ENCODE results near the gene MMS22L.

MMS22L gene

DNA sequence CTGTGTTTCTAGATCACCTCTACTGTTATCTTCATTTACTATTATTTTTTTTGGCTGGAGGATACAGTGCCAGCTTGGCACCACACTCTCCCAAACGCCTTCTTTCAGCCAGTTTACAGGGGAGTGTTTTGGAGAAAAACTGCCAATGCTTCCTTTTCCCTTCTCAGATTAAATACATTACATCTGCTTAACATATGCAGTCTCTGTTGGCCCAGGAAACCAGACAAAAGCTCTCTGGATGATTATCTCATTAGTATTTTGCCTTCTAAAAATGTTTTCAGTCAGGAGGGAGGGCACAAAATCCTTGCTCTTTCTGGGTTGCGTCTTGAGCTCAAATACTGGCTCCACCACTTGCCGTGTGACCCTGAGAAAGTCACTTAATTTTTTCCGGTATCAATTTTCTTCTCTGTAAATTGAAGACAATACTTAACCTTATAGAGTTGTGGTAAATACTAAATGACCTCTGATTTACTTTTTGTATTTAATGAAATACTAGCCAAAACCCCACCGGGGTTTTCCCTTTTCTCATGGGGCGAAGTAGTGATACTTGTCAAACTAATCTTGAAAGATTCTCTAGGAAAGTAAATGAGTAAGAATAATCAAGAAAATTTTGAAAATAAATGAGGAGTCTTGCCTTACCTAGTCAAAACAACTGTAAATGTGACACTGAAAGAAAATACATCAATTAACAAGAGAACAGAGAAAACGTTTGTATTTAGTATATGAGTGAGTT, 146.2 kb downstream of the MMS22L start:
- no peak for DNase-seq

DNA sequence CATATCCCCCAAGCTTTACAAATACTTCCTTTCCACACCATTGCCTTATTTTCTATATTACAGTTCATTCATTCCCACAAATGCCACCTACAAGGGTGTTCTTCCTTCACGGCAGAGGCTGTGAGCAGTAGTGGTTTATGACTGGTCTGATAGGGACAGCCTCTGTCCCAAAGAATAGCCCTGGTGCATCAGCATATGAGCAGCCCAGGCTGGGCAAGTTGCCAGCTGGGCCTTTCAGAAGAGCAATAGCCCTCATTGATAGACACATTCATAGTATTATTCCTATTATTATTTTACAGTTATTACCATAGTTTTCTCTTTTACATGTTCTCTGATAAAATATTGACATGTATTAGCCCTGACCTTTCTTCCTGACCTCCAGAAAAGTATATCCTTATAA, 149.9 kb downstream of the MMS22L start:
- DNase-seq: peak in 8 of 14 donors; percentile 3 to 46 (median 19)

DNA sequence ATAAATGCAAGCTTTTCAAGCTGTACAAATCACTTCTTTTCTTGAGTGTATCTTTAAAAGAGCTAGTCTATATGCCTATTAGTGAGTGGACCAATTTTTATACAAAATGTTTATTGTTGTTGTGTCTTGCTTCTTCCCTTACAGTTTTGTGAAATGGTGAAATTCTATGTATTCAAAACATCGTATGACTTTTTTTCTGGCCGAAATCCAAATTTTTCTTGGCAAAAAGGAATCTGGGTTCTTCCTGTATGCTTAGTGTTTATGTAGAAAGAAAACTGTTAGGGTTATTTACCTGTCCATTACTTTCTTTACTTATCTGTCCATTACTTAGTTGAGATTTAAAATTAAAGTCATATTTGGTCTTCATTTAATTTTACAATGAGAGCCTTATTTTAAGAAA, 153.9 kb downstream of the MMS22L start:
- DNase-seq: no peak

DNA sequence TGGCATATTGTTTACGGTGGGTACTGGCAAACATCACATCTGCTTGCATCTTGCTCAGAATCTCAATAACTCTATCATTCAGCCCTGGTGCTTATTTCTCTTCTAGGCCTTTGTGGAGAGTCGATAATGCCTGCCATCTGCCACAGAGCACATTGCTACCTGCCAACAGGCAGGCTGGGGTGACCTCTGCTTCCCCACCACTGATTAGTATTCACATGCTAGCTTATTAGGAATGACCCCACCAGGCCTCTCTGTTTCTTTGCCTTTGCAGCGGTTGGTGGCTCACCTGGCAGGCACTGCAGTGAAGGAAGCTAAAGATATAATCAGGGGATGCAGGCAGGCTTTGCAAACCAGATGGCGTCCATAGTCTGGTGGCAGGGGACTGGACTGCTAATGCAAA, 154.5 kb downstream of the MMS22L start:
- DNase-seq: no peak

DNA sequence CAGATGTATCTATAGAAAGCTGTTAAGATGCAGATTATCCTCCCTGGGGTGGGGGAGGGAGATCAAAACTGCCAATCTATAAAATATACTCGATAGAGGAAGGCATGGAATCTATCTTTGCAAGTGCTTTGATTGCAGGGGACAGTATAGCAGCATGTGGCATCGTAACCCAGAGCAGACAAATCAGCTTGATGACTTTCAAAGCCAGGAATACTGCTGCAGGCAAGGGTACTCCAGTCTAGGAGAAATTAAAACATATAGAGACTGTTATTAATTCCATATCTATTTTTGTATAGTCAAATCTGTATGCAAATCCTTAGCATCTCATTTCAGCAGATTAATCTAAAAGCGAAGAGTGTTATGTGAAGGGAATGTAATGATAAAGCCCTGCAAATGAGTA, 159.4 kb downstream of the MMS22L start:
- no peak for DNase-seq

DNA sequence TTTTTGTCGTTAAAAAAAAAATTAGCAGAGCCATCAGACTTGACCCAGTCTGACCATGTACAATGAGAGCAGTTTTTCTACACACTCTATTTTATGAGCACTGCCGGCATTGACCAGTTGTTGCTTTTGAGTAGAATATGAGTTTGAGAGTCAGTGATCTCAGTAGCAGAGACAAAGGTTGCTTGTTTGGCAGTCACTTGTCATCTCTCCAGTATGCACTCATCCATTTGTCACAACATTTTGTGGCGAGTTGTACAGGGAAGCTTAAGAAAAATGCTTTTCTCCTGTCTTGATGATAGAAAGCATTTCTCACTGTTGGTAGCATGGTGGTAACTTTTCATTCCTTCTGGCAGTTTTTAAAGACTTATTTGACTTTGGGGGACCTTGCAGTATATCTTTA, 159.9 kb downstream of the MMS22L start:
- no peak for DNase-seq

DNA sequence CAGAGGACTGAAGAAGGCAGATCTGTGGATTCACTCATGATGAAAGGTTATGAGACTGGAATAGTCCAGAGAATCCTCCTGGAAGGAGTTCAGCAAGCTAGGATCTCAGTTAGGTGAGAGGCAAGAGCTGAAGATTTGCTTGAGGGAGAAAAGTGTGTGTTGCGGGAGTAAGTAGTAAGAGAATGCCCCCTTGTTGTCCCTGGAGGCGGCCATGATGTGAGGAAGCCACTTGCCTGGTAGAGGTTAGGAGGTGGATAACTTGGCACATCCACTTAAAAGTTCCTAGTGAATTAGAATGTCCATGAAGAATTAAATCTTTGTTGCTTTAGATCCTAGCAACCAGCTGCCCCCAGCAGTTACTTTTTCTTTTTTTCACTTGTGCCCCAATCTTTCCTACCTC, 162.5 kb downstream of the MMS22L start:
- DNase-seq: no peak

DNA sequence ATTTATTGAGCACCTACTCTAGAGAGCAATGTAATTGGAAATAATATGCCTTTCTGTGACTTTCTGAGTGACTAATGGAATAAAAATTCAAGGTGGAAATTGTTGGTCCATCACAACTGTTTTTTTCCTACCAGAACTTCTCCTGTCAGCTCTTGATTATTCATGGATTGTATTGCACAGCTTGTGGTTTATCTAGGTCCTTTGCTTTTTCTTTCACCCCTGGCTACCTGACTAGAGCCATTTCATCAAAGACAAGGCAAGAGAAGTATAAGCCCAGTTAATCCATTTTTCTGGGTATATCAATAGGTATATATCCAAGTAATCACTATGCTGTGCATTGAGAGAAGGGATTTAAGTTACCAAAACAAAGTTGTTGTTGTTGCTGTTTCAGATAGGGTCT, 168.4 kb downstream of the MMS22L start:
- DNase-seq: no peak

DNA sequence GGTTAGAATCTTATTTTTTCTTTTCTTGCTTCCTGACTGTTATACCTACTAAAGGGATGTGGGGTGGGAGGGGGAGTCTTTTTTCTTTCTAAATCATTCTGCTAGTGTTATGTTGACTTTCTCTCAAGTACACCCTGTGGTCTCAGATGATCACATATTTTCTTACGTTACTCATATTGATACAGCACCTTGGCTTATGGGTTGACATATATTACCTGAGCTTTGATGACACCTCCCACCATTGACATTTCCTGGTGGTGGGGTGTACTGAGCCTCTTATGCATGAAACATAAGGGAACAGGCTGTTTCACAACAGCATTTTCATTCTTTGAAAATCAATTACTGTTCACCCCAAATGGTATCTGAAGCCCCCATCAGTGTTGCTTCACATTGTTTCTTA, 169.8 kb downstream of the MMS22L start:
- no peak for DNase-seq

DNA sequence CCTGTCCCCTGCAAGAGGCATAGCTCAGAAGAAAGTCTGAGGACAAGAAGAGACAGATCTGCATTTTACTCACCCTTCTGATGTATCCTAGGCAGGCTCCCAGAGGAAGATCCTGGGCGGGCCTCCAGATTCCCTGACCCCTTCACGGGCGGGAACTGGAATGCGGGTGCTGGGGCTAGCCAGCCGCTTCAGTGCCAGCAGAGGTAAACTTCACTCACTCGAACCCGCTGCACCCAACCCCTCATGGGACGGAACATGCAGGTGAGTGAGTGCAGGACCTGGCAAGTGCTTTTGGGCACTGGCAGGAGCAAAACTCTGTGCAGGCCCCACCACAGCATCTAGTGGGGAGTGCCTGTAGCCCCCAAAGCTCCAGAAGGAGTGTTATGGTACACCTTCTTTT, 171.8 kb downstream of the MMS22L start:
- no peak for DNase-seq

DNA sequence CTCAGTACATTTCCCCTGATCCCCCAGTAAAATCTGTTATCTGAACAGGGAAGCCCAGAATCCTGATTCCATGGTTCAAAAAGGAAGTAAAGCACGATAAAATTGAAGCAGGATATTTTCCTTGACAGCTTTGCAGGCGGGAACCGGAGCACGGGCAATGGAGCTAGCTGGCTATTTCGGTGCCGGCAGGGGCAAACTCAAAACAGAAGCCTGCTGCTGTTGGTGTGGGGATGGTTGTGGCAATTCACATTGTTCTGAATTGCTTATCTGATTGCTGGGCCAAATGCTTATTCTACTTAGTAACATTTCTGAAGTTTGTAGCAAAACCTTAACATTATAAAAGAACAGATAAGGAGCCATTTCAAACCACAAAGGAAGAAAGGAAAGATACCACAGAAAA, 172.4 kb downstream of the MMS22L start:
- DNase-seq: no peak

DNA sequence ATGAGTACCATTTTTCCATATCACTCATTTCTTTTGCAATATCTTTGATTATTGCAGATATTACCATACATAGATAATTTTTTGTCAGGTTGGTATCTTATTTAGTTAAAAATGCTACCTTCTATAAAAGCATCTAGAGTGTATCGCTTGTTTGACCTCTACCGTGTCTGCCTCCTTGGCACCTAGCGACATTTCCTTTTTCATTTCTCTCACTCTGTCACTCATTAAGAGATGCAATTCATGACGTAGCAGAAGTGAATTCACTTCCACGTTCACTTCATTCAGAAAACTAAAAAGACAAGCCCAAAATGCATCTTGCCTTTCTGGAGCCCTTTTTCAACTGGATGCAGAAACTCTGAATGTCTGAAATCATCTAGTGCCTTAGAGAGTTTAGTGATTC, 172.9 kb downstream of the MMS22L start:
- no peak for DNase-seq

DNA sequence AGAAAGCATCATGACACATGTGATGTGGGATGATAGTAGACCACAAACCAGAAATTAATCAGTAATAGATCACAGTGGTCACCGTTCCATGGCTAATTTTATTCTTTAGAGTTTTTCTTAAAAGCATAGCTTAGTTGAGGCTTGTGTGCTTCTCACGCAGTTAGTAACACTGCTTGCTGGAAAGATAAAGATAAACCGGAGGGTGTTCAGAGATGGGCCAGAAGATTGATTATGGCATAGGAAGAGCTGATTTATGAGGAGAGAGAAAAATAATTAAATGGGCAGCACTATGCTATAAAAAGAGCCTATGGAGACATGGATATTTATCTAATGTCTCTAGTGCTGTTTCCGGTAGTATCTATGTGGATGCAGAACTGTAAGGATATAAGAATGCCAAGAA, 173.6 kb downstream of the MMS22L start:
- no peak for DNase-seq

DNA sequence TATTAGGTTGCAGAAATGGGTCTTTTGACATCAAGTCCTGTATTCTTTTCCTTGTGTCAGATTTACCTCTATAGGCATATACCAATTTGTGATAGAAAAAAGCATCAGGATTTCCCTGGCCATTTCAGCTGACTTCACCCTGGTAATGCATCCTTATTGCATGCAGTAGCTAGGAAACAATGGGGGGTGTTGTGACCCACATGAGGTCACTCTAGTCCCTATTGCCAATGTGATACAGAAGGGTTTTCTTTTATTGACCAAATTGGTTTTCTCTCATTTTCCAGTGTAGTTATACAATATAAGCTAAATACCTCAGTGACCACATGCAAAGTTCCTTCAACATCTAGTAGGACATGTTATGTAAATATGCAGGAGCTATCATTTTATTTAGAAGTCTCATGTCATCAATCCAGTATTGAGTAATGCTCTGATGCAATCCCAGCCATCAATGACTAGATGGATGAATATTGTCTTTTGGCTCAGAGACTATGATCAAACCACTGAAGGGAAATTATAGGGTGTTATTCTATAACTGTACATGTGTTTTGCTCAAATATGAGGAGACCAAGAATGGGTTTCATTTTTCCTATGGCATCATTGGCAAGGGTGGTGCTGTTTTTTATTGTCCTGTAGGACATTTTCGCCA, 180.7 kb downstream of the MMS22L start:
- no peak for DNase-seq

DNA sequence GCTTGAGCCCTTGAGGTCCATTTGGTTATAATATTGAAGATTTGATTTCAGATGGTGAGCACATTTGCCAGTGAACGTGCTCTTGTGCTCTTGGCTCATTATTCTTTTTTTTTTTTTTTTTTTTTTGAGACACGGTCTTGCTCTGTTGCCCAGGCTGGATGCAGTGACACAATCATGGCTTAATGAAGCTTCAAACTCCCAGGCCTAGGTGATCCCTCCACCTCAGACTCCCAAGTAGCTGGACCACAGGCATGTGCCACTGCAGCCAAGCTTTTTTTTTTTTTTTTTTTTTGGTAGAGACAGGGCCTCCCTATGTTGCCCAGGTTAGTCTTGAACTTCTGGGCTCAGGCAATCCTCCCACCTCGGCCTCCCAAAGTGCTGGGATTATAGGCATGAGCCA, 182.3 kb downstream of the MMS22L start:
- no peak for DNase-seq

DNA sequence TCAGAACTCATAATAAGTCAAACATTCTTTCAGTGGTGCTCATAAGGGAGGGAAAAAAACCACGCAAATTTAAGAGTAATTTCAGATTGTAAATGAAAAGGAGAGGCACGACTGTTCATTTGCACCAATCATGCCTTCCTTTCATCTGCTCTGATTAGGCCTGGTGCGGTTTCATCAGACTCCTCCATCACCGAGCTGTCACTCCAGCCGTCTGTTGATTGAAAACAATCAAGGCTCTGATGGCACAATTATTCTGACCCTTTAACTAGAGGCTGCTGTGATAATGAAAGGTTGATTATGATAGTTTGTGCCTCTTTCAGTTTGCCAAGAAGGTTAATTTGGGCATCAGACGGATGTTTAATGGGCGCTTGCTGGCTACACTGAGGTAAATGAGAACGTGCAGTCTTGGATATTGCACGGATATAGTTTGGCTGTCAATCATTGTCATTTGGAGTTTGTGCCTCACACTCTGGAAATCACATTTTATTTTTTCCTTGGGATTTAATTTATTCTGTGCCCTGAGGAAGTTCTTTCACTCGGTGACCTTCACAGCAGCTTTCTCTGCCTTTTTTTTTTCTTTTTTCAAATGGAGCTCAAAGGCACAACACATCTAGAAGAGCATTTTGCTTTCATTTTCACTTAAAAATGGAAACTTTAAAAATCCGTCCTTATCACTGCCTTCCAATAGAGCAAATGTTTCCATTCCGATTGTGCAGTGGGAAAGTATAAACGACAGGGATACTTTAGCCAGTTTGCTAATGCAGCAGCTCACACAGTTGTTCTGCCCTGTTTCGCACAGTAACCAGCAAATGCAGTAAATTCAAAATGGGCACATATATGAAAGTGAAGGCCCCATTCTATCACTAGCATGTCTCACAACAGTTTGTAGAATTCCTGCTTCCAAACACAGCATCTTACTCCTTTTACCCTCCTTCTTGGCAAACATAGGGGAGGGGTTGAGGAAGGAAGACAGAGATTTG, 185.7 kb downstream of the MMS22L start:
- DNase-seq: peak in 1 of 14 donors; percentile 26

DNA sequence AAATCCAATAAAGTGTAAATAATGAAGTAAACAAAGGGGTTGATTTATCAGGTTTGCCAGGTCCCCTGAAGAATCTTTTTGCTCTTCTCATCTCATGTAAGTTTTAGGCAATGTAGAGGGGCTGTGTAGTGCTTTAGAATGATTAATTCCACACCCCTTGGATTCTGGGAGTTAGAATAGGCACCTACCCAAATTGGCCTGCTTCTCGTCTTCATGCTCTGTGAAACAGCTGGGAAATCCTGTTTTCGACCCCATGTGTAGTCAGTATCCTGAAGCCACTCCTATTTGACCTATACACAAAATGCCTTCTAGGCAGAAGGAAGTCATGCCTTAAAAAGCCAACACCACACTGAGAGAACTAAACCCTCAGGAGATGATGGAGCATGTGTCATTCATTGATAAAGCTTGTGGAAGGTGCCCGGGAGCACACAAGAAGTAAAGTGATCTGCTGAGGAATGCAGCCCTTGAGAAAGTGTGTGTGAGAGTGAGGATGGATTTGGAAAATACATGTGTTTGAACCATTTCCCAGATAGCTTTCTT, 187.6 kb downstream of the MMS22L start:
- DNase-seq: no peak

DNA sequence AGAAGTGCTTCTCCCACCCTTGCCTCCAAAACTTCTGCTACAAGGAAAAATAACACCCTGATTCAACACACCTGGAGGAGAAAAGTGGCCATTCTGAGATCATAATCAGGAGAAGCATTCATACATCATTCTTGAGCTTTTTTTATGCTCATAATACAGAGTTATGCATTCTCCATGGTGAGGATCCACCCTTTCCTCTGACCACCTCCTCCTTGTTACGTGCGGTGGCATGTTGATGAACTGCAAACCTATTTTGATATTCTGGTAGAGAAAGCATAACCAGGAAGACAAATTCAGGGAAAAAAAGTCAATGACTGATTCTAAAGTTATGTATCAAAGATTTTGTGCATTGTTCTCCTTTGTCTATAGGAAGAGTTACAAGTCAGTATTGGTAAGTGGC, 188.6 kb downstream of the MMS22L start:
- no peak for DNase-seq

DNA sequence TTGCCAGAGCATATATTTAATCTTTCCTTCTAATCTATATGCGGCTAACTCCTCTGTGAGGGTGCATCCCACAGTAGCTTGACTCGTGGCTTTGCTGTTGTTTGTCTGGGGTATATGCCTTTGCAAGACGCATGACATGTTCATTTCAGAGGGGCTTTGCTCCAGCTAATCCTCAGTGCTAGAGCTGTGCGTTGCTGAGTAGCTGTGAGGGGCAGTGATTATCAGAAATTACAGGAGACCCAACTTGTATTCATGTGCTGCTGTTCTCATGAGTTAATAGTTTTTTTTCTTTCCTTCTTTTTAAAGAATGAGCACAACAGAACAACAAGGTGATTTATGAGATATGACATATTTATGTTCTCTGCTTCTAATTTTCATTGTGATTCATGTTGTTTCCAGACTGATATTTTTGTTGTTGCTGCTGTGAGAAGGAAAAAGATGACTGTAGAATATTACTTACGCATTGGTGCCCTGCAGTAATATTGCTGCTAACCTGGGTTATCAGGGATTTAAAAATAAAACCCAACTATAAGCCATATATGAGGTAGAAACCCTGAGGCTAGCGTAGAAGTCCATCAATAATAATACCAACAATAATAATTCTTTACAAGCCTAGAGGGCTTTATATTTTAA, 190.2 kb downstream of the MMS22L start:
- DNase-seq: no peak

Measured in C1 segment of cervical spinal cord (tissue), 14 donors.